Peyer's patch (tissue), 4 donors: ENCODE results near the gene ULK3. TPM values are rescaled to one million over a fixed set of nuclear protein-coding genes. Genes with fewer than 3 reads are reported as not detected.

Experiments
- DNase-seq, 3 donors: peaks; one replicate each; pipeline ENCODE4 v3.0.0-alpha.2; 2017 to 2019
- H3K27ac ChIP-seq, 4 donors: fragments of 200-600 bp; sonication (generic); one replicate each; pipeline ENCODE4 v1.5.1; 2016 to 2019
- H3K27me3 ChIP-seq, 2 donors: fragments of 200-600 bp; sonication (generic); one replicate each; pipeline ENCODE4 v1.5.1; 2019
- H3K36me3 ChIP-seq, 3 donors: fragments of 200-600 bp; sonication (generic); one replicate each; pipeline ENCODE4 v1.5.1; 2016 to 2019
- H3K4me1 ChIP-seq, 4 donors: fragments of 200-600 bp; sonication (generic); one replicate each; pipeline ENCODE4 v1.5.1; 2016 to 2019
- H3K4me3 ChIP-seq, 4 donors: fragments of 200-600 bp; sonication (generic); 1 replicate in 3 of 4; 2 replicates in 1 of 4; pipeline ENCODE4 v1.5.1; 2016 to 2019; ENCODE audit warnings: mild to moderate bottlenecking in 1 of 4
- H3K9me3 ChIP-seq, 4 donors: fragments of 200-600 bp; sonication (generic); one replicate each; pipeline ENCODE4 v1.5.1; 2016 to 2019; ENCODE audit warnings: mild to moderate bottlenecking in 1 of 4
- POLR2A ChIP-seq, 2 donors: fragments of 450-650 bp; IDR thresholded peaks; one replicate each; pipeline ENCODE4 v1.5.1; 2017; ENCODE audit warnings: antibody characterized with exemption in 2 of 2, mild to moderate bottlenecking in 2 of 2, moderate library complexity in 2 of 2
- total RNA-seq, 4 donors: library from RNA; depleted of rRNA; stranded (reverse); fragments of >200 nt; gene quantifications; one replicate each; pipeline ENCODE4 v1.1.0, GENCODE V29; 2016
- TF ChIP-seq, protein P1 (sequence below), 6 experiments: fragments of 450-650 bp in 4 of 6; fragments of 200-600 bp in 2 of 6; sonication (generic) in 1 of 6; IDR thresholded peaks; one replicate each; pipeline ENCODE4 v1.5.1; 2017 to 2019; ENCODE audit warnings: antibody characterized with exemption in 6 of 6, mild to moderate bottlenecking in 3 of 6, moderate library complexity in 1 of 6

ULK3 gene
- total RNA-seq, 4 donors from 2014 or later, result 194 to 508 (median 288) TPM

GRCh38 chr15:74884428-74885223 is 41.7 kb upstream of the ULK3 start:
- H3K27me3 ChIP-seq, result no peaks in the 10 kb centered on the region
- H3K36me3 ChIP-seq, result no peaks in the 10 kb centered on the region
- no peak overlapping the region for H3K4me3 ChIP-seq
- H3K27ac ChIP-seq, result no peak overlapping the region
- TF ChIP-seq, protein P1, sequence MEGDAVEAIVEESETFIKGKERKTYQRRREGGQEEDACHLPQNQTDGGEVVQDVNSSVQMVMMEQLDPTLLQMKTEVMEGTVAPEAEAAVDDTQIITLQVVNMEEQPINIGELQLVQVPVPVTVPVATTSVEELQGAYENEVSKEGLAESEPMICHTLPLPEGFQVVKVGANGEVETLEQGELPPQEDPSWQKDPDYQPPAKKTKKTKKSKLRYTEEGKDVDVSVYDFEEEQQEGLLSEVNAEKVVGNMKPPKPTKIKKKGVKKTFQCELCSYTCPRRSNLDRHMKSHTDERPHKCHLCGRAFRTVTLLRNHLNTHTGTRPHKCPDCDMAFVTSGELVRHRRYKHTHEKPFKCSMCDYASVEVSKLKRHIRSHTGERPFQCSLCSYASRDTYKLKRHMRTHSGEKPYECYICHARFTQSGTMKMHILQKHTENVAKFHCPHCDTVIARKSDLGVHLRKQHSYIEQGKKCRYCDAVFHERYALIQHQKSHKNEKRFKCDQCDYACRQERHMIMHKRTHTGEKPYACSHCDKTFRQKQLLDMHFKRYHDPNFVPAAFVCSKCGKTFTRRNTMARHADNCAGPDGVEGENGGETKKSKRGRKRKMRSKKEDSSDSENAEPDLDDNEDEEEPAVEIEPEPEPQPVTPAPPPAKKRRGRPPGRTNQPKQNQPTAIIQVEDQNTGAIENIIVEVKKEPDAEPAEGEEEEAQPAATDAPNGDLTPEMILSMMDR (IDR thresholded peaks at IDR 0.05), result no peak
- no peak for TF ChIP-seq POLR2A (IDR thresholded peaks at IDR 0.05)
- H3K4me1 ChIP-seq, result peaks cover 0 to 8% (median 0%) of the 10 kb centered on the region in 4 donors
- H3K9me3 ChIP-seq, result no peaks in the 10 kb centered on the region
- DNase-seq, result no peak

DNA sequence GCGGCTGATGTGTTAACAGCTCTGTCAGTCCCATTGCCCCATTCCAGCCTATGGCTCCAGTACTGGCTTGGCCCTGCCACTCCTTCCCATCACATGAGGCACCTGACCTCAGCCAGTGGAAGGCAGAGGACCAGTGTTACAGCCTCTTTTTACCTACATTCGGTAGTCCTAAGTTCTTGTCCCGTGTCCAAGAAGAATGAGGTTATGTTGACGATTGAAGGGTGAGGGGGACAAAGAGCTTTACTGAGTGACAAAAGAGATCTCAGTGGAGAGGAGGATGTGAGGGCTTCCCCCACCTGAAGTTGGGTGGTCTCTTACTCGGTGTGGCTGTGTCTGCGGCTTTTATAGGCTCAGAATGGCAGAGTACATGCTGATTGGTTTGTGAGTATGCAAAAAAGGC is 39.6 kb upstream of the ULK3 start:
- H3K9me3 ChIP-seq, result no peaks in the 10 kb centered on the region
- no peak overlapping the region for H3K27ac ChIP-seq
- H3K36me3 ChIP-seq, result no peaks in the 10 kb centered on the region
- no peak for DNase-seq
- H3K4me3 ChIP-seq, result no peak overlapping the region
- no peaks in the 10 kb centered on the region for H3K27me3 ChIP-seq
- no peaks in the 10 kb centered on the region for H3K4me1 ChIP-seq
- TF ChIP-seq, protein P1 (IDR thresholded peaks at IDR 0.05), result no peak
- no peak for TF ChIP-seq POLR2A (IDR thresholded peaks at IDR 0.05)

DNA sequence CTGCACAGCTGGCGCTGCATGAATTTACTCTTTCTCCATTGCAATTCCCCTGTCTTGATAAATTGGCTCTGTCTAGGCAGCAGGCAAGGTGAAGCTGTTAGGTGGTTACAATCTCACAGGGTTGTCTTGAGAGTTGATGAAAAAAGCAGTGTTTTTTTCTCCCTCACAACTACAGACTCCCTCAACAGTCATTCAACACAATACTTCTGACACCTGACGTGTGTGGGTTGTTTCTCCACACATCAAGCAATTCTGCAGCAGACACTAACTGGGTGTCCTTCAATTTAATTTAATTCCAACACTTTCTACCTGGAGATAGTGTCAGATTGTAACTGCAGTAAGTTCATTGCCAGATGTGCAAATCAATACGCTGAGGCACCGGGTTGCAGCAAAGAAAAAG is 35.3 kb upstream of the ULK3 start:
- H3K4me1 ChIP-seq, result no peaks in the 10 kb centered on the region
- H3K36me3 ChIP-seq, result no peaks in the 10 kb centered on the region
- H3K27me3 ChIP-seq, result no peaks in the 10 kb centered on the region
- no peak overlapping the region for H3K27ac ChIP-seq
- TF ChIP-seq, protein P1 (IDR thresholded peaks at IDR 0.05), result no peak
- TF ChIP-seq POLR2A (IDR thresholded peaks at IDR 0.05), result no peak
- DNase-seq, result no peak
- H3K4me3 ChIP-seq, result no peak overlapping the region
- no peaks in the 10 kb centered on the region for H3K9me3 ChIP-seq

DNA sequence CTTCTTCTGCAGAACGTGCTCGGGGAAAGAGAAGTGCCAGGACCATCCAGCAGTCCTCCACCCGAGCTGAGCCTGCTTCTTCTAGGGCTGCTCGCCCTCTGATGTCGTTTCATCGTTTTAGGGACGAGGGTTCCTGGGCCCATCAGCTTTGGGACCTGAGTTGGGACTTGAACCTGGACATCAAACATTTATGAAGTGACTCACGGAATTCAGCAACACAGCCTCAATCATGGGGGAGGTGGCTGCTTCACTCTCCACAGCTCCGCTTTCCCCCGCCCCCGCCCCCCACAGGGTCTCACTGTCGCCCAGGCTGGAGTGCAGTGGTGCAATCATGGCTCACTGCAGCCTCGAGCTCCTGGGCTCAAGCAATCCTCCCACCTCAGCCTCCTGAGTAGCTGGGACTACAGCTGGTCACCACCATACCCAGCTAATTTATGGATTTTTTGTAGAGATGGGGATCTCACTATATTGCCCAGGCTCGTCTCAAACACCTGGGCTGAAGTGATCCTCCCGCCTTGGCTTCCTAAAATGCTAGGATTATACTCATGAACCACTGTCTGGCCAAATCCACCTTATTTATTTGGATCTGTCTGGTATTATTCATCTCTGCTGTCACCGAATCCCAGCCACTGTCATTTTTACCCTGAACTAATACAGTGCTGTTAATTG is 30.9 kb upstream of the ULK3 start:
- no peaks in the 10 kb centered on the region for H3K36me3 ChIP-seq
- peak in 1 of 3 donors; percentile 55 for DNase-seq

GRCh38 chr15:74873036-74873755 is 30.2 kb upstream of the ULK3 start, which contains the start of gene SCAMP2:
TSS of gene SCAMP2 (minus strand) at chr15:74873365. CDS start at chr15:74873255, 110 bp downstream.
- H3K9me3 ChIP-seq, result no peaks in the 10 kb centered on the region
- no peaks in the 10 kb centered on the region for H3K27me3 ChIP-seq
- TF ChIP-seq, protein P1 (IDR thresholded peaks at IDR 0.05), result no peak
- peak; percentile 90 to 91 for TF ChIP-seq POLR2A (IDR thresholded peaks at IDR 0.05)
- peak within 1 kb of the TSS; percentile 91 to 98 (median 94) for H3K27ac ChIP-seq
- peak within 1 kb of the TSS; percentile 66 to 89 (median 78) for H3K4me3 ChIP-seq
- peak; percentile 93 to 97 (median 95) for DNase-seq
- H3K4me1 ChIP-seq, result peaks cover 8 to 43% (median 30%) of the 10 kb centered on the region in 4 donors
- peaks cover 0 to 7% (median 0%) of the 10 kb centered on the region in 3 donors for H3K36me3 ChIP-seq

More for the DNA sequence above, 30.9 kb upstream of the ULK3 start:
- no peaks in the 10 kb centered on the region for H3K27me3 ChIP-seq
- H3K27ac ChIP-seq, result peak overlapping the region; percentile 91 to 98 (median 94)
- H3K4me1 ChIP-seq, result peaks cover 3 to 36% (median 27%) of the 10 kb centered on the region in 4 donors
- H3K9me3 ChIP-seq, result no peaks in the 10 kb centered on the region
- peak overlapping the region; percentile 66 to 89 (median 78) for H3K4me3 ChIP-seq
- TF ChIP-seq, protein P1 (IDR thresholded peaks at IDR 0.05), result no peak
- TF ChIP-seq POLR2A (IDR thresholded peaks at IDR 0.05), result no peak
